Trophoblast cell (in vitro differentiated cells and primary cell): Measurements from ENCODE around the gene ZNF441.

Experiments
- DNase-seq, 2 donors: peaks; one replicate each; pipeline ENCODE4 v3.0.0-alpha.2; 2016
- H2AFZ ChIP-seq: 2 replicates; pipeline ENCODE4 v1.6.1; 2013; ENCODE audit warnings: low read length, moderate library complexity, mild to moderate bottlenecking; ENCODE audit not compliant: insufficient read depth, poor library complexity
- H2AK5ac ChIP-seq: 2 replicates; pipeline ENCODE4 v1.6.1; 2013; ENCODE audit warnings: mild to moderate bottlenecking, low read length
- H2BK120ac ChIP-seq: 2 replicates; pipeline ENCODE4 v1.6.1; 2013; ENCODE audit warnings: low read length, mild to moderate bottlenecking, moderate library complexity; ENCODE audit not compliant: insufficient read depth, poor library complexity
- H2BK12ac ChIP-seq: 2 replicates; pipeline ENCODE4 v1.6.1; 2013; ENCODE audit warnings: mild to moderate bottlenecking, low read length, moderate library complexity
- H2BK5ac ChIP-seq: 2 replicates; pipeline ENCODE4 v1.6.1; 2013; ENCODE audit warnings: low read length, low read depth, moderate library complexity, mild to moderate bottlenecking; ENCODE audit not compliant: poor library complexity
- H3K14ac ChIP-seq: 2 replicates; pipeline ENCODE4 v1.6.1; 2013; ENCODE audit warnings: mild to moderate bottlenecking, low read length
- H3K18ac ChIP-seq: 2 replicates; pipeline ENCODE4 v1.6.1; 2013; ENCODE audit warnings: mild to moderate bottlenecking, low read length
- H3K23ac ChIP-seq: 2 replicates; pipeline ENCODE4 v1.6.1; 2013; ENCODE audit warnings: low read length
- H3K27ac ChIP-seq: 2 replicates; pipeline ENCODE4 v1.5.1; 2013; ENCODE audit warnings: low read depth, mild to moderate bottlenecking, inconsistent platforms, low read length, moderate library complexity
- H3K27me3 ChIP-seq: 2 replicates; pipeline ENCODE4 v1.6.1; 2013; ENCODE audit warnings: inconsistent platforms, mild to moderate bottlenecking, low read length, moderate library complexity; ENCODE audit not compliant: insufficient read depth
- H3K36me3 ChIP-seq, 2 experiments: 1 replicate in 1 of 2; 2 replicates in 1 of 2; pipeline ENCODE4 v1.6.1; 2013; ENCODE audit warnings: low read length in 2 of 2, mild to moderate bottlenecking in 2 of 2, moderate library complexity in 1 of 2; ENCODE audit not compliant: insufficient read depth in 2 of 2, control insufficient read depth in 1 of 2
- H3K4ac ChIP-seq: 2 replicates; pipeline ENCODE4 v1.6.1; 2013; ENCODE audit warnings: low read depth, mild to moderate bottlenecking, low read length, moderate library complexity
- H3K4me1 ChIP-seq, 2 experiments: 1 replicate in 1 of 2; 2 replicates in 1 of 2; pipeline ENCODE4 v1.6.1; 2013; ENCODE audit warnings: low read length in 2 of 2, mild to moderate bottlenecking in 2 of 2, moderate library complexity in 1 of 2; ENCODE audit not compliant: insufficient read depth in 2 of 2, control insufficient read depth in 1 of 2
- H3K4me2 ChIP-seq: 2 replicates; pipeline ENCODE4 v1.6.1; 2013; ENCODE audit warnings: inconsistent platforms, mild to moderate bottlenecking, low read length, moderate library complexity
- H3K4me3 ChIP-seq: 2 replicates; pipeline ENCODE4 v1.5.1; 2013; ENCODE audit warnings: mild to moderate bottlenecking, low read depth, low read length, inconsistent platforms
- H3K79me1 ChIP-seq: one replicate; pipeline ENCODE4 v1.6.1; 2013; ENCODE audit warnings: low read length
- H3K79me2 ChIP-seq: 2 replicates; pipeline ENCODE4 v1.6.1; 2013; ENCODE audit warnings: low read length, mild to moderate bottlenecking; ENCODE audit not compliant: control insufficient read depth, insufficient read depth, poor library complexity
- H3K9ac ChIP-seq: 2 replicates; pipeline ENCODE4 v1.6.1; 2013; ENCODE audit warnings: mild to moderate bottlenecking, low read length
- H3K9me3 ChIP-seq: 2 replicates; pipeline ENCODE4 v1.6.1; 2013; ENCODE audit warnings: low read depth, mild to moderate bottlenecking, control low read depth, inconsistent platforms, low read length; ENCODE audit not compliant: insufficient read depth
- H4K12ac ChIP-seq: 2 replicates; pipeline ENCODE4 v1.6.1; 2013; ENCODE audit warnings: low read depth, mild to moderate bottlenecking, low read length, moderate library complexity
- H4K8ac ChIP-seq: 2 replicates; pipeline ENCODE4 v1.6.1; 2013; ENCODE audit warnings: low read depth, mild to moderate bottlenecking, low read length, moderate library complexity
- H4K91ac ChIP-seq: one replicate; pipeline ENCODE4 v1.6.1; 2013; ENCODE audit warnings: low read depth, mild to moderate bottlenecking, low read length, moderate library complexity
- WGBS: extraction: QIAGEN DNeasy Blood & Tissue Kit; methylation state at CpG from one replicate; pipeline ENCODE4 v1.1.7; 2013; ENCODE audit warnings: missing lambda C conversion rate; ENCODE audit not compliant: insufficient read length, insufficient coverage; ENCODE audit errors: extremely low coverage; 5-methylcytosine and 5-hydroxymethylcytosine counted together

The ZNF441 gene

GRCh38 chr19:11735375-11735774, 31.4 kb upstream of the ZNF441 start:
- H3K18ac ChIP-seq: no peak overlapping the region
- peaks cover 3 to 4% of the 10 kb centered on the region in 2 experiments for H3K36me3 ChIP-seq
- H4K12ac ChIP-seq: no peak overlapping the region
- no peak overlapping the region for H2AFZ ChIP-seq
- H3K4ac ChIP-seq: no peak overlapping the region
- no peak overlapping the region for H2BK120ac ChIP-seq
- H3K27me3 ChIP-seq: no peaks in the 10 kb centered on the region
- peak in 1 of 2 donors; percentile 49 for DNase-seq
- no peak overlapping the region for H2AK5ac ChIP-seq
- H3K14ac ChIP-seq: no peak overlapping the region
- WGBS: no CpG with 5 or more reads among the region's 1 CpG
- peaks cover 10% of the 10 kb centered on the region for H3K79me2 ChIP-seq
- H3K23ac ChIP-seq: no peak overlapping the region
- H3K79me1 ChIP-seq: peaks cover 18% of the 10 kb centered on the region
- no peak overlapping the region for H4K8ac ChIP-seq
- no peak overlapping the region for H2BK5ac ChIP-seq
- no peak overlapping the region for H2BK12ac ChIP-seq
- H3K4me1 ChIP-seq: peaks cover 4 to 8% of the 10 kb centered on the region in 2 experiments
- H3K27ac ChIP-seq: no peak overlapping the region
- no peak overlapping the region for H3K4me2 ChIP-seq
- no peak overlapping the region for H3K9ac ChIP-seq
- no peak overlapping the region for H4K91ac ChIP-seq
- H3K9me3 ChIP-seq: no peaks in the 10 kb centered on the region
- H3K4me3 ChIP-seq: no peak overlapping the region

GRCh38 chr19:11736696-11737095, 30.1 kb upstream of the ZNF441 start:
- Histone ChIP-seq H2BK120ac (no peak overlapping the region), H3K27ac (no peak overlapping the region), H3K27me3 (no peaks in the 10 kb centered on the region), H2BK12ac (no peak overlapping the region), H3K79me1 (peaks cover 18% of the 10 kb centered on the region), H2AFZ (no peak overlapping the region), H3K4me2 (peak overlapping the region; percentile 37), H2BK5ac (no peak overlapping the region), H4K91ac (no peak overlapping the region), H3K36me3 (peaks cover 0 to 2% of the 10 kb centered on the region in 2 experiments), H3K9me3 (no peaks in the 10 kb centered on the region), H3K4ac (no peak overlapping the region), H3K4me1 (peaks cover 4 to 8% of the 10 kb centered on the region in 2 experiments), H3K4me3 (no peak overlapping the region), H4K12ac (no peak overlapping the region), H3K18ac (no peak overlapping the region), H3K23ac (no peak overlapping the region), H3K9ac (no peak overlapping the region), H3K79me2 (peaks cover 10% of the 10 kb centered on the region), H4K8ac (no peak overlapping the region), H2AK5ac (no peak overlapping the region), H3K14ac (no peak overlapping the region)
- DNase-seq: peak; percentile 22 to 56
- no CpG with 5 or more reads among the region's 2 CpGs for WGBS

GRCh38 chr19:11737964-11738745, 28.6 kb upstream of the ZNF441 start:
- no CpG with 5 or more reads among the region's 52 CpGs for WGBS
- peak overlapping the region; percentile 56 for H2AFZ ChIP-seq
- peak overlapping the region; percentile 87 for H3K4ac ChIP-seq
- H4K12ac ChIP-seq: peak overlapping the region; percentile 74
- peak overlapping the region; percentile 78 for H4K8ac ChIP-seq
- H2BK12ac ChIP-seq: peak overlapping the region; percentile 63
- H3K4me1 ChIP-seq: peaks cover 4 to 5% of the 10 kb centered on the region in 2 experiments
- H3K79me1 ChIP-seq: peaks cover 18% of the 10 kb centered on the region
- H3K27ac ChIP-seq: peak overlapping the region; percentile 90
- H3K79me2 ChIP-seq: peaks cover 10% of the 10 kb centered on the region
- peak overlapping the region; percentile 89 for H2BK5ac ChIP-seq
- no peak overlapping the region for H3K23ac ChIP-seq
- peak overlapping the region; percentile 85 for H3K4me3 ChIP-seq
- H3K14ac ChIP-seq: peak overlapping the region; percentile 71
- H4K91ac ChIP-seq: peak overlapping the region; percentile 77
- H3K9me3 ChIP-seq: no peaks in the 10 kb centered on the region
- no peak overlapping the region for H2AK5ac ChIP-seq
- peak overlapping the region; percentile 82 for H3K4me2 ChIP-seq
- peak overlapping the region; percentile 67 for H2BK120ac ChIP-seq
- H3K18ac ChIP-seq: peak overlapping the region; percentile 73
- peak overlapping the region; percentile 87 for H3K9ac ChIP-seq
- H3K36me3 ChIP-seq: peaks cover 0 to 2% of the 10 kb centered on the region in 2 experiments
- peak; percentile 79 to 87 for DNase-seq
- H3K27me3 ChIP-seq: no peaks in the 10 kb centered on the region

- Histone ChIP-seq H3K18ac (peak within 1 kb of the TSS; percentile 89), H3K27ac (peak within 1 kb of the TSS; percentile 96), H2AFZ (peak within 1 kb of the TSS; percentile 86), H3K9ac (peak within 1 kb of the TSS; percentile 87), H3K14ac (peak within 1 kb of the TSS; percentile 98), H3K27me3 (no peaks in the 10 kb centered on the region), H3K79me2 (peaks cover 10% of the 10 kb centered on the region), H2BK12ac (peak within 1 kb of the TSS; percentile 63), H3K4me1 (peaks cover 4 to 5% of the 10 kb centered on the region in 2 experiments), H3K4me3 (peak within 1 kb of the TSS; percentile 85), H3K36me3 (no peaks in the 10 kb centered on the region), H4K91ac (peak within 1 kb of the TSS; percentile 91), H2BK5ac (peak within 1 kb of the TSS; percentile 89), H3K4ac (peak within 1 kb of the TSS; percentile 87), H3K4me2 (peak within 1 kb of the TSS; percentile 82), H3K23ac (no peak within 1 kb of the TSS), H4K12ac (peak within 1 kb of the TSS; percentile 96), H4K8ac (peak within 1 kb of the TSS; percentile 98), H2AK5ac (peak within 1 kb of the TSS; percentile 73), H3K79me1 (peaks cover 16% of the 10 kb centered on the region), H2BK120ac (peak within 1 kb of the TSS; percentile 85), H3K9me3 (no peaks in the 10 kb centered on the region)
- peak; percentile 100 for DNase-seq
- WGBS: no CpG with 5 or more reads among the region's 35 CpGs
Measured at GRCh38 chr19:11738746-11739620, 27.8 kb upstream of the ZNF441 start, which contains the start of gene ZNF823. TSS of gene ZNF823 (minus strand) at chr19:11738946. CDS start at chr19:11738819, 127 bp downstream.
